GM19035 (cell line): ENCODE data around the gene SMYD2.

ENCODE experiments used
- ATAC-seq: cut with Tn5 transposase; IDR thresholded peaks from one replicate; pipeline ENCODE4 v1.9.1; 2021; ENCODE audit not compliant: unreplicated experiment

The SMYD2 gene

GRCh38 chr1:214327514-214327913, 46.6 kb downstream of the SMYD2 start:
- ATAC-seq, result no peak

- ATAC-seq, result peak; percentile 91
These were observed 48.0 kb downstream of the SMYD2 start for GRCh38 chr1:214328770-214329469.

GRCh38 chr1:214329470-214330220, 48.7 kb downstream of the SMYD2 start:
- no peak for ATAC-seq

- ATAC-seq, result no peak
These were observed 49.3 kb downstream of the SMYD2 start for GRCh38 chr1:214330222-214330621.

- no peak for ATAC-seq
These were observed 49.8 kb downstream of the SMYD2 start for GRCh38 chr1:214330715-214331114.

- ATAC-seq, result no peak
These were observed 50.2 kb downstream of the SMYD2 start for GRCh38 chr1:214331180-214331579.

GRCh38 chr1:214331827-214332423, 51.0 kb downstream of the SMYD2 start:
- peak; percentile 43 for ATAC-seq

GRCh38 chr1:214332946-214333798, 52.2 kb downstream of the SMYD2 start:
- peak; percentile 42 for ATAC-seq

- ATAC-seq, result no peak
These were observed 54.6 kb downstream of the SMYD2 start for GRCh38 chr1:214335567-214335966.

- ATAC-seq, result no peak
These were observed 56.1 kb downstream of the SMYD2 start for GRCh38 chr1:214337015-214337414.

GRCh38 chr1:214337511-214337910, 56.6 kb downstream of the SMYD2 start:
- ATAC-seq, result no peak

- ATAC-seq, result no peak
These were observed 57.3 kb downstream of the SMYD2 start for GRCh38 chr1:214338212-214338611.

GRCh38 chr1:214341459-214341858, 60.5 kb downstream of the SMYD2 start:
- no peak for ATAC-seq

- ATAC-seq, result no peak
These were observed 61.0 kb downstream of the SMYD2 start for GRCh38 chr1:214341932-214342331.

- ATAC-seq, result no peak
These were observed 61.6 kb downstream of the SMYD2 start for GRCh38 chr1:214342525-214342924.

- ATAC-seq, result no peak
These were observed 63.9 kb downstream of the SMYD2 start for GRCh38 chr1:214344897-214345296.

GRCh38 chr1:214349008-214349407, 68.0 kb downstream of the SMYD2 start:
- no peak for ATAC-seq

- no peak for ATAC-seq
These were observed 68.8 kb downstream of the SMYD2 start for GRCh38 chr1:214349781-214350180.

GRCh38 chr1:214351551-214352277, 70.8 kb downstream of the SMYD2 start:
- no peak for ATAC-seq

- no peak for ATAC-seq
These were observed 71.9 kb downstream of the SMYD2 start for GRCh38 chr1:214352838-214353237.
